Kidney (tissue), 14 donors: ENCODE data around the gene GNB3. TPM values are rescaled to one million over a fixed set of nuclear protein-coding genes. Genes with fewer than 3 reads are reported as not detected.
"Not testable (repeated sequence)": the region's sequence is repeated elsewhere in the genome, so short reads cannot be mapped to it uniquely, and the experiment has no call there.

ENCODE experiments used
- DNase-seq, 5 donors: peaks; one replicate each; pipeline ENCODE4 v3.0.0-alpha.2; 2013 to 2020
- FAIRE-seq: peaks from 2 replicates; lab custom pipeline; 2012; peaks lifted over from hg19 to GRCh38; lab: Jason Lieb, UNC
- H3K27ac ChIP-seq, 2 donors: one replicate each; pipeline ENCODE4 v1.7.0; 2013; ENCODE audit warnings: low read depth in 2 of 2, low read length in 2 of 2, inconsistent platforms in 1 of 2
- H3K27me3 ChIP-seq: one replicate; pipeline ENCODE4 v1.7.1; 2013; ENCODE audit warnings: low read length, inconsistent platforms; ENCODE audit not compliant: control insufficient read depth, insufficient read depth
- H3K36me3 ChIP-seq, 3 donors: one replicate each; pipeline versions ENCODE4 v1.7.0 to v1.7.1; 2013; ENCODE audit warnings: low read length in 3 of 3, control low read depth in 1 of 3, inconsistent platforms in 1 of 3; ENCODE audit not compliant: insufficient read depth in 3 of 3, control insufficient read depth in 2 of 3
- H3K4me1 ChIP-seq, 3 donors: one replicate each; pipeline versions ENCODE4 v1.7.0 to v1.7.1; 2013; ENCODE audit warnings: low read length in 3 of 3, inconsistent platforms in 1 of 3, low read depth in 1 of 3; ENCODE audit not compliant: control insufficient read depth in 2 of 3, insufficient read depth in 2 of 3
- H3K4me3 ChIP-seq, 3 donors: one replicate each; pipeline versions ENCODE4 v1.7.0 to v1.8.1; 2013; ENCODE audit warnings: low read length in 3 of 3, control low read depth in 1 of 3, inconsistent platforms in 1 of 3
- H3K9ac ChIP-seq, 3 donors: one replicate each; pipeline versions ENCODE4 v1.7.0 to v1.7.1; 2013; ENCODE audit warnings: low read length in 3 of 3, control low read depth in 1 of 3, inconsistent platforms in 1 of 3
- H3K9me3 ChIP-seq, 3 donors: one replicate each; pipeline versions ENCODE4 v1.7.0 to v1.7.1; 2013; ENCODE audit warnings: low read length in 3 of 3, control low read depth in 1 of 3, inconsistent platforms in 1 of 3; ENCODE audit not compliant: control insufficient read depth in 2 of 3, insufficient read depth in 1 of 3
- CTCF ChIP-seq: IDR thresholded peaks from 3 replicates; pipeline ENCODE4 v1.5.1; 2012; ENCODE audit warnings: mild to moderate bottlenecking, moderate library complexity, borderline replicate concordance; ENCODE audit not compliant: insufficient read depth; ENCODE audit errors: extremely low read depth
- intact Hi-C: fragments of 100-400 bp; cut with DNase I; formaldehyde crosslinking; loops from one replicate; pipeline ENCODE4 v1.11.1; 2022
- polyA plus RNA-seq: library from polyadenylated mRNA; stranded (reverse); fragments of 350-450 nt; fragmentation: Illumina TruSeq; extraction: RNeasy Lipid Tissue Mini Kit (QIAGEN cat#74804); gene quantifications from one replicate; pipeline ENCODE4 v1.2.3, GENCODE V29; 2014; ENCODE audit warnings: low read depth, low replicate concordance; ENCODE audit not compliant: insufficient read depth
- total RNA-seq: library from RNA; stranded (reverse); fragmentation: NEBNext Ultra II Directional; extraction: Animal tissue kit (Norgen Biotek cat#: 25700); gene quantifications from one replicate; pipeline ENCODE4 v1.2.1, GENCODE V29; 2021
- donor health status: control.
- donor health status: control.
- donor health status: control.
- donor health status: control.
- donor health status: control.
- donor health status: DM: yes; HTN: yes; CAD: no.
- donor health status: Normal renal cell carcinoma (clear cell type).

The GNB3 gene
- total and polyA plus RNA-seq, 2 donors from 2014 or later, result 1.4 to 2.6 TPM

- Histone ChIP-seq H3K9ac (no peak overlapping the region), H3K36me3 (peaks cover 0 to 8% (median 0%) of the 10 kb centered on the region in 3 donors), H3K27ac (no peak overlapping the region), H3K27me3 (no peaks in the 10 kb centered on the region), H3K9me3 (no peaks in the 10 kb centered on the region), H3K4me1 (peaks cover 4 to 6% (median 5%) of the 10 kb centered on the region in 3 donors), H3K4me3 (no peak overlapping the region)
- DNase-seq (peak in 2 of 5 donors; percentile 33 to 34), FAIRE-seq (no peak)
- intact Hi-C loops, result no loop called here
- TF ChIP-seq CTCF, result no peak
Measured at GRCh38 chr12:6887460-6887859, 46.7 kb downstream of the GNB3 start.

DNA sequence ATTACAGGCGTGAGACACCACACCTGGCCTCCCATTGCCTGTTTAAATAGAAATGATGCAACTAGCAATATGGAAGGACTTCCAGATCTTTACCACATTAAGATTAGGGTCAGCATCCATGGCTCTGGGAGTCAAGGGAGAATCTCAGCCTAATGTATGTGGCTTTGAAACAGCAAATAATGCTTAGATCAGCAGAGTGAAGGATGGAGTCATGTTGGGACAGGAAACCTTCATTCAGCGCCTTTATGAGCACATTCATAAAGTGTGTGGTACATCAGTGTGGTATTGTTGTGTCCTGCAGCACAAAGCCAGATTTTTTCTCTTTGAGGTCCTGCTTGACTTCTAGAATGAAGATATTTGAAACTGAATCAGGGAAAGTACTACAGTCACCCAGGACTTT, 47.6 kb downstream of the GNB3 start:
- no peak for FAIRE-seq
- intact Hi-C loops, result no loop called here
- H3K4me3 ChIP-seq, result no peak overlapping the region
- no peaks in the 10 kb centered on the region for H3K27me3 ChIP-seq
- peaks cover 4 to 6% (median 5%) of the 10 kb centered on the region in 3 donors for H3K4me1 ChIP-seq
- peaks cover 0 to 8% (median 0%) of the 10 kb centered on the region in 3 donors for H3K36me3 ChIP-seq
- no peaks in the 10 kb centered on the region for H3K9me3 ChIP-seq
- DNase-seq, result no peak
- no peak overlapping the region for H3K27ac ChIP-seq
- H3K9ac ChIP-seq, result no peak overlapping the region
- no peak for TF ChIP-seq CTCF

DNA sequence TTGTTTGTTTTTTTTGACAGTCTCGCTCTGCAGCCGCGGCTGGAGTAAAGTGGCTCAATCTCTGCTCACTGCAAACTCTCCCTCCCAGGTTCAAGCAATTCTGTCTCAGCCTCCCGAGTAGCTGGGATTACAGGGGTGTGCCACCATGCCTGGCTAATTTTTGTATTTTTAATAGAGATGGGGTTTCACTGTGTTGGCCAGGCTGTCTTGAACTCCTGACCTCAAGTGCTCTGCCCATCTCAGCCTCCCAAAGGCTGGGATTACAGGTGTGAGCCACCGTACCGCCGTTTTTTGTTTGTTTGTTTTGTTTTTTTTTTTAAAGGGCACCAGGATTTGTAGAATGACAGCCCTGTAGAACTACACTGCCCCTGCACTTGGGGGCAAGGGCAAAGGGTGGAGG, 48.1 kb downstream of the GNB3 start:
- FAIRE-seq, H3K9ac ChIP-seq, H3K36me3 ChIP-seq, intact Hi-C loops, H3K4me1 ChIP-seq, H3K9me3 ChIP-seq, H3K27ac ChIP-seq, H3K27me3 ChIP-seq, H3K4me3 ChIP-seq: not testable (repeated sequence)
- DNase-seq, result peak in 1 of 5 donors; percentile 8

- H3K4me1 ChIP-seq, FAIRE-seq, H3K36me3 ChIP-seq, intact Hi-C loops, H3K27me3 ChIP-seq, H3K9me3 ChIP-seq: not testable (repeated sequence)
- peak in 2 of 5 donors; percentile 45 to 47 for DNase-seq
- Histone ChIP-seq H3K4me3 (peak overlapping the region in 2 of 3 donors; percentile 76 to 96), H3K9ac (peak overlapping the region in 2 of 3 donors; percentile 79 to 88), H3K27ac (peak overlapping the region; percentile 93 to 96)
Measured at GRCh38 chr12:6889775-6890573, 49.2 kb downstream of the GNB3 start.
